ENCODE data around the gene LHFPL5. TPM values are rescaled to one million over a fixed set of nuclear protein-coding genes. Genes with fewer than 3 reads are reported as not detected.

LHFPL5 gene
- total and polyA plus RNA-seq, 2 of the 8 experiments (the other 6 are each of a cell fraction or from before 2014, with no cell fraction given), result 0.03 TPM; not detected in 1

GRCh38 chr6:35759426-35759825 lies 45.7 kb upstream of the LHFPL5 start (continued):
- TF ChIP-seq ATF2 (IDR thresholded peaks at IDR 0.05; ENCODE audit: low read length), result no peak
- TF ChIP-seq CBX8 (IDR thresholded peaks at IDR 0.05; ENCODE audit: borderline replicate concordance, low read depth, low read length), result no peak
- TF ChIP-seq SIX5 (IDR thresholded peaks at IDR 0.05; ENCODE audit: low read depth, low read length), result no peak
- TF ChIP-seq CHD7 (IDR thresholded peaks at IDR 0.05; ENCODE audit: insufficient replicate concordance, low read length), result no peak

Measured in H1 (cell line).